Neuron (in vitro differentiated cells): ENCODE results near the gene NR3C2.
"Not testable (repeated sequence)": the region's sequence is repeated elsewhere in the genome, so short reads cannot be mapped to it uniquely, and the experiment has no call there.

Experiments
- H2AFZ ChIP-seq: one replicate; pipeline ENCODE4 v1.6.1; 2013; ENCODE audit warnings: low read depth, mild to moderate bottlenecking, inconsistent platforms, low read length, moderate library complexity
- H3K27me3 ChIP-seq: one replicate; pipeline ENCODE4 v1.6.1; 2013; ENCODE audit warnings: low read length; ENCODE audit not compliant: insufficient read depth
- H3K36me3 ChIP-seq: one replicate; pipeline ENCODE4 v1.6.1; 2013; ENCODE audit warnings: low read length; ENCODE audit not compliant: insufficient read depth
- H3K4me1 ChIP-seq: one replicate; pipeline ENCODE4 v1.6.1; 2013; ENCODE audit warnings: low read length; ENCODE audit not compliant: insufficient read depth
- H3K4me3 ChIP-seq: 2 replicates; pipeline ENCODE4 v1.5.1; 2013; ENCODE audit warnings: mild to moderate bottlenecking, low read length, moderate library complexity
- H3K9me3 ChIP-seq: one replicate; pipeline ENCODE4 v1.6.1; 2013; ENCODE audit warnings: low read length

Gene NR3C2

DNA sequence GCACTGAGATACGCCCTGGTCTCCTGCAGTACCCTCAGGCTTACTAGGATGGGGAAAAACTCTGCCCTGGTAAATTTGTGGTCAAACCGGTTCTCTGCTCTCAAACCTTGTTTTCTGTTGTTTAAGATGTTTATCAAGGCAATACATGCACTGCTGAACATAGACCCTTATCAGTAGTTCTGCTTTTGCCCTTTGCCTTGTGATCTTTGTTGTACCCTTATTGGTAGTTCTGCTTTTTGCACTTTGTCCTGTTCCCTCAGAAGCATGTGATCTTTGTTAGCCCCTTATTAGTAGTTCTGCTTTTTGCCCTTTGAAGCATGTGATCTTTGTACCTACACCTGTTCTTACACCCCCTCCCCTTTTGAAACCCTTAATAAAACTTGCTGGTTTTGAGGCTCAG lies 319.1 kb downstream of the NR3C2 start:
- not testable (repeated sequence) for H3K27me3 ChIP-seq, H3K36me3 ChIP-seq, H3K4me3 ChIP-seq, H3K9me3 ChIP-seq, H2AFZ ChIP-seq, H3K4me1 ChIP-seq

- Histone ChIP-seq H3K27me3 (no peaks in the 10 kb centered on the region), H3K36me3 (no peaks in the 10 kb centered on the region)
Observed at GRCh38 chr4:148120216-148120615, 322.0 kb downstream of the NR3C2 start.

GRCh38 chr4:148118633-148119032 lies 323.6 kb downstream of the NR3C2 start:
- H2AFZ ChIP-seq: no peak overlapping the region
- H3K9me3 ChIP-seq: no peaks in the 10 kb centered on the region
- H3K36me3 ChIP-seq: no peaks in the 10 kb centered on the region
- no peaks in the 10 kb centered on the region for H3K4me1 ChIP-seq
- no peaks in the 10 kb centered on the region for H3K27me3 ChIP-seq
- H3K4me3 ChIP-seq: no peak overlapping the region

More at GRCh38 chr4:148120216-148120615, 322.0 kb downstream of the NR3C2 start:
- Histone ChIP-seq H2AFZ (no peak overlapping the region), H3K9me3 (no peaks in the 10 kb centered on the region), H3K4me1 (no peaks in the 10 kb centered on the region), H3K4me3 (no peak overlapping the region)

DNA sequence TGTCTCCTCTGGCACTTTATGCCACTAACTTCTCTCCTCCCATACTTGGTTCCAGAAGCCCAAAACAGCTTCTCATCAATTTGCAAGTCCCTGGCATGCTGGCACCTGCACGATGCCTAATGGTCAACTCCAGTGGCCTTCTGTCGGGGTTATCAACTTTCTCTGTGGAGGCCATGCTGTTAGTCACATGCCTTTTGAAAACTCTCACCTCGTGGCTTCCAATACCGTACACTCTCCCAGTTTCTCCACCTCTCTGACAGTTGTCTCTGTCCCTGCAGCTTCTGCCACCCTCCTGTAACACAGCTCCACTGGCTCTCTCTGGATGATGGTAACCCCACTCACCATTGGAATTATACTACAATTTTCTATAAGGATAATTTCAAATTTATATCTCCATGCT lies 324.0 kb downstream of the NR3C2 start:
- Histone ChIP-seq H2AFZ (no peak overlapping the region), H3K4me3 (no peak overlapping the region), H3K27me3 (no peaks in the 10 kb centered on the region)

DNA sequence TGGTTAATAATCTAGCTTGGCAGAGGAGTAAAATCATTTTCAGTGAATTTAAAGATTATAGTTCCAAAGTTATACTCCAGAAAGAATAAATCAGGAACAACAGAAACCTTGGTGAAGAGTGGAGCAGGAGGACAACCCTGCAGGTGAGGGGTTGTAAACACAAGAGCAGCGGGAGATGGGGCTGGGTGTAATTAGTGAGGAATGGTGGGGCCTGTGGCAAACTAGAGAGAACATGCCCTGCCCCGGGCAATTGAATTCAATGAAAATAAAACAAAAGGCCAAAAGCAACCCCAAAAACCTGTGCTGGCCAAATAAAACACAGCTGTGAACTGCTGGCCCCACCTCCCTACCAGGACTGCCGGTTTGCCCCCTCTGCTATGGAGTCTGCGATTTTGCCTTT lies 325.2 kb downstream of the NR3C2 start:
- Histone ChIP-seq H3K4me1 (peaks cover 7% of the 10 kb centered on the region), H3K9me3 (no peaks in the 10 kb centered on the region), H2AFZ (no peak overlapping the region), H3K4me3 (no peak overlapping the region), H3K36me3 (no peaks in the 10 kb centered on the region), H3K27me3 (no peaks in the 10 kb centered on the region)

More for the DNA sequence above, 324.0 kb downstream of the NR3C2 start:
- Histone ChIP-seq H3K36me3 (no peaks in the 10 kb centered on the region), H3K9me3 (no peaks in the 10 kb centered on the region), H3K4me1 (no peaks in the 10 kb centered on the region)

DNA sequence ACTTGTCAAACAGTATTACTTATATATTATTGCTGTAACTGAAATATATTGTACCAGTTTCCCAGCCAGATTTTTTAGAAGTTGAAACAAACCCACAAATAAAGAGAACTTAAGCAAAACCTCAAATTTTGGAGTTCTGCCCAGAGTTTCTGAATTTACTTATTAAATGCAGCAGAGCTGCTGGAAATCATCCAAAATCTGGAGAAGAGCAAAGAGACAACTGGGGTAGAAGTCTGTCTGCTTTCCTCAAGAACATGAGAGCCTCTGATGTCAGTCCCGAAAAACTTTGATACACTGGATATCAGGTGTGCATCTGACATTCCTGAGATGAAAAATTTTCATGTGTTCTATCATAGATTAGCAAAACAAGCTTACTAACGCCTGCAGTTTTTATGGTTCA lies 325.9 kb downstream of the NR3C2 start:
- H3K36me3 ChIP-seq: no peaks in the 10 kb centered on the region
- H3K27me3 ChIP-seq: no peaks in the 10 kb centered on the region
- no peak overlapping the region for H3K4me3 ChIP-seq
- H3K4me1 ChIP-seq: peaks cover 9% of the 10 kb centered on the region
- no peak overlapping the region for H2AFZ ChIP-seq
- no peaks in the 10 kb centered on the region for H3K9me3 ChIP-seq

DNA sequence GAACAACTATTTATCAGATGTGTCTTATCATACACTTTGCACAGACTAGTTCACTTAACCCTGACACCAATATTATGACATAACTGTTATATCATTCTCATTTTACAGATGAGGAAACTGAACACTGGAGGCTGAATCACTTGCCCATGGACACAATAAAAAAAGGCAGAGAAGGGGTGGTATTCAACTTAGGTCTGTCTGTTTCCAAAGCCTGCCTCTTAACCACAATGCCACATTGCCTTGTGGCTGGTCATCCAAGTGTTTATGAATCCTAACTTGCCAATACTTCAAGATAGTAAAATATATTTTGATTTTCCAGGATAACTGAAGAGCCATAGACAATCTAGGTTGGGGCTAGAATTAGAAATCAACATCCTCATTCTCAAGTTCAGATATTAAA lies 327.8 kb downstream of the NR3C2 start:
- H2AFZ ChIP-seq: no peak overlapping the region
- no peaks in the 10 kb centered on the region for H3K27me3 ChIP-seq
- H3K36me3 ChIP-seq: no peaks in the 10 kb centered on the region
- peaks cover 9% of the 10 kb centered on the region for H3K4me1 ChIP-seq
- H3K9me3 ChIP-seq: no peaks in the 10 kb centered on the region
- no peak overlapping the region for H3K4me3 ChIP-seq

DNA sequence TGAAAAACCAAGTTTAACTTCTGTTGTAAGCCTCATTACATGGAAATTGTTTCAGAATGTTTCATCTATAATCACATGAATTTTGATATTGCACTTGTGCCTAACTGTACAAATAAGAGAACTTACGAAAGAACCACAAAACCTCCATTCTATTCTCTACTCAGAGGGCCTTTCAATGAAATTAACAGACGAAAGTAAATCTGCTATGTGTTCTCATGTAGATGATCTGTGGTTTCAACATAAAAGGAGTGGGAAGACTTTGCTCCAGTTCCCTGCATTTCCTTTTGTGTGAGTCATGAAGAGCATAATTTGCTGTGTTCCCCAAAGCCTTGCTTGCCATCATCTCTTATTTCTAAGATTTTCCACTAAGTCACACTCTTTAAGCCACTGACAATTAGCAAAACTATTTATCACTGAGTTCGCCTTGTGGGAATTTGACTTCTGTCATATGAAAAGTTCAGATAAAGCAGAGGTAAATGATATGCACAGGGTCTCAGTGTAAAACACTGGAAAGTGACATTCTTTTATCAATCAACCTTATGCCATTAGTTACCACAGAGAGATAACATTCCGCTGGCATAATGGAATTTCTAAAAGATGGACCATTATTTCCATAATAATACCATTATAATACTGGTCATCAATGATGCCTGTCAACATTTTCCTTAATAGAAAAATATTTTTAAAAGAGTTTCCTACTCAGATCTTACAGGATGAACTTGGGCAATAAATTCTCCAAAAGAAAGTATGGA lies 329.8 kb downstream of the NR3C2 start:
- H3K4me3 ChIP-seq: no peak overlapping the region
- no peaks in the 10 kb centered on the region for H3K36me3 ChIP-seq
- H3K4me1 ChIP-seq: peaks cover 9% of the 10 kb centered on the region
- no peak overlapping the region for H2AFZ ChIP-seq
- no peaks in the 10 kb centered on the region for H3K9me3 ChIP-seq
- no peaks in the 10 kb centered on the region for H3K27me3 ChIP-seq

- Histone ChIP-seq H3K4me1 (peaks cover 9% of the 10 kb centered on the region), H2AFZ (no peak overlapping the region), H3K27me3 (no peaks in the 10 kb centered on the region), H3K36me3 (no peaks in the 10 kb centered on the region), H3K4me3 (no peak overlapping the region), H3K9me3 (no peaks in the 10 kb centered on the region)
Observed at GRCh38 chr4:148110169-148110568, 332.0 kb downstream of the NR3C2 start.

DNA sequence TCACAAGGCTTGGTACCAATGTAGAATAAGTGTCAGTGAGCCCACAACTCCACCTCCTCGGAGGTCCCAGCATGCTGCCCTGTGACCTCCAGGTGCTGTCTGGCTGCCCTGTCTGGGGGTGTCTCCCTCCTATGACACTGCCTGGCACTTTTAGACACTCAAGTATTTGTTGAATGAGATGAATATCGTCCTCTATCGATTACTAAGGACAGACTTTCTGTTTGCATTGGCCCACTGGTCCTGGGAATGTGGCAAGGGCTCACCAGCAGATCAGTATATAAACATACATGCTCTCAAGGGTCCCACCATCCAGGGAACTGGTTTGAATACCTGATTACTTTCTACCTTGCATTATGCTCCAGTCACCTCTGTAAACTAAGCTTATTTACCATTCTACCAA lies 333.0 kb downstream of the NR3C2 start:
- H2AFZ ChIP-seq: no peak overlapping the region
- no peaks in the 10 kb centered on the region for H3K27me3 ChIP-seq
- H3K9me3 ChIP-seq: no peaks in the 10 kb centered on the region
- H3K4me3 ChIP-seq: no peak overlapping the region
- no peaks in the 10 kb centered on the region for H3K36me3 ChIP-seq
- peaks cover 9% of the 10 kb centered on the region for H3K4me1 ChIP-seq

- Histone ChIP-seq H3K27me3 (no peaks in the 10 kb centered on the region), H3K36me3 (no peaks in the 10 kb centered on the region), H3K4me1 (peaks cover 9% of the 10 kb centered on the region), H3K4me3 (no peak overlapping the region), H2AFZ (no peak overlapping the region), H3K9me3 (no peaks in the 10 kb centered on the region)
Observed at GRCh38 chr4:148108766-148109165, 333.4 kb downstream of the NR3C2 start.

DNA sequence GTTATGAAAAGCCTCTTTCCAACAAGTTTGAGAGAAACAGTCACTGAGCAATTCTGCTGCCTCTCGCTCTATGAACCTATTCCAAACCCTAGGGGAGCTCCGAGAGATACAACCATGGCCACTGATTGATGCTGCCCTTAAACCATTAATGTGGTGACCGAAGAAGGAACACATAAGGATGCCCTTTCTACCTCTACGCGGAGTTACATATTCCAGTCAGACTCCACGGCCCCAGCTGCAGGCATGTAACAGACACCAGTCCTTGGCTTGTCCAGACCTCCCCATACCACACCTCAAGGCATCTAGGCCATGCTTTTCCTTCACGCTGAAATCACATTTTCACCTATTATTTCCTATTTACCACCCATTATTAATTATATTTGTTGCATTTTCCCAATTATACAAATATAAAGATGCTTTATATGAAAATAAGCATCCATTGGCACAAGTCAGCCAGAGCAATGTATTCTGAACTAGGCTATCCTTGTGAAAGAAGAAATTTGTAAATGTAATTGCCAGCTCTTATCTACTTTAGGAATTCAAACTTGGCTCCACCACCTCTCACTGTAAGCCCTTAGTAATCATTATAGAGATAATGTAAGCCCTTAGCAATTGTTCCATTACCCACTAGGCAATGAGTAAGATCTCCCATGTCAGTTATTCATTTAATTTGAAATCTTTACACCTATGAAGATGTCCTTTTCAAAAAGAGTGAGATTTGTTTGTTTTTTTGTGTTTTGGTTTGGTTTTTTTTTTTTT lies 338.4 kb downstream of the NR3C2 start:
- Histone ChIP-seq H3K4me1 (peaks cover 6% of the 10 kb centered on the region), H3K36me3 (no peaks in the 10 kb centered on the region), H2AFZ (no peak overlapping the region)

GRCh38 chr4:148101790-148102189 lies 340.4 kb downstream of the NR3C2 start:
- H3K36me3 ChIP-seq: no peaks in the 10 kb centered on the region
- H3K27me3 ChIP-seq: no peaks in the 10 kb centered on the region
- H3K4me1 ChIP-seq: peaks cover 6% of the 10 kb centered on the region
- H2AFZ ChIP-seq: no peak overlapping the region
- no peak overlapping the region for H3K4me3 ChIP-seq
- H3K9me3 ChIP-seq: no peaks in the 10 kb centered on the region

More for the DNA sequence above, 338.4 kb downstream of the NR3C2 start:
- Histone ChIP-seq H3K4me3 (no peak overlapping the region), H3K27me3 (no peaks in the 10 kb centered on the region), H3K9me3 (no peaks in the 10 kb centered on the region)
